Naive thymus-derived CD4-positive, alpha-beta T cell (primary cell): ENCODE measurements around the gene NDUFS2. TPM values are rescaled to one million over a fixed set of nuclear protein-coding genes. Genes with fewer than 3 reads are reported as not detected.

Experiments
- ATAC-seq: fragments of 150-1000 bp; cut with Tn5 transposase; 2 replicates; pipeline ENCODE4 v1.10.0; 2021; ENCODE audit warnings: mild to moderate bottlenecking, moderate library complexity
- CTCF ChIA-PET: fragments of 350-600 bp; sonication (Branson Sonifier 250); formaldehyde crosslinking; loops from one replicate; lab custom pipeline; 2021; ENCODE audit warnings: antibody characterized with exemption; lab: Charles Lee
- POLR2A ChIA-PET: fragments of 350-600 bp; sonication (Branson Sonifier 250); formaldehyde crosslinking; loops from one replicate; lab custom pipeline; 2021; ENCODE audit warnings: antibody characterized with exemption, inconsistent platforms; lab: Charles Lee
- DNase-seq, 9 donors: peaks; one replicate each; pipeline versions ENCODE4 v3.0.0 to v3.0.0-alpha.2; 2020 to 2022; ENCODE audit warnings: mixed read lengths in 1 of 9
- H3K27ac ChIP-seq: one replicate; pipeline ENCODE4 v1.7.0; 2013; ENCODE audit warnings: mild to moderate bottlenecking, low read depth, low read length, moderate library complexity
- H3K27me3 ChIP-seq, 2 donors: one replicate each; pipeline ENCODE4 v1.7.0; 2013; ENCODE audit warnings: low read length in 2 of 2, mild to moderate bottlenecking in 2 of 2, moderate library complexity in 2 of 2; ENCODE audit not compliant: control insufficient read depth in 2 of 2, insufficient read depth in 2 of 2
- H3K36me3 ChIP-seq, 3 experiments: 1 replicate in 2 of 3; 2 replicates in 1 of 3; pipeline ENCODE4 v1.7.0; 2013; ENCODE audit warnings: low read length in 3 of 3, mild to moderate bottlenecking in 3 of 3, moderate library complexity in 1 of 3; ENCODE audit not compliant: insufficient read depth in 3 of 3, control insufficient read depth in 2 of 3
- H3K4me1 ChIP-seq, 2 donors: one replicate each; pipeline ENCODE4 v1.7.0; 2013; ENCODE audit warnings: low read length in 2 of 2, mild to moderate bottlenecking in 2 of 2, moderate library complexity in 1 of 2; ENCODE audit not compliant: control insufficient read depth in 2 of 2, insufficient read depth in 2 of 2
- H3K4me3 ChIP-seq: 2 replicates; pipeline ENCODE4 v1.7.0; 2013; ENCODE audit warnings: mild to moderate bottlenecking, low read length
- H3K9me3 ChIP-seq, 3 experiments: 1 replicate in 2 of 3; 2 replicates in 1 of 3; pipeline ENCODE4 v1.7.0; 2013; ENCODE audit warnings: low read length in 3 of 3; ENCODE audit not compliant: control insufficient read depth in 2 of 3
- H3K27ac Mint-ChIP-seq, 9 donors: one replicate each; pipeline ENCODE4 v1.8.0; 2020 to 2022; ENCODE audit warnings: mixed read lengths in 9 of 9, mild to moderate bottlenecking in 8 of 9, moderate library complexity in 5 of 9, inconsistent platforms in 2 of 9
- H3K27me3 Mint-ChIP-seq, 5 donors: one replicate each; pipeline ENCODE4 v1.8.0; 2021 to 2022; ENCODE audit warnings: mixed read lengths in 5 of 5, mild to moderate bottlenecking in 1 of 5
- H3K36me3 Mint-ChIP-seq, 5 donors: one replicate each; pipeline ENCODE4 v1.8.0; 2020 to 2022; ENCODE audit warnings: mixed read lengths in 5 of 5, mild to moderate bottlenecking in 3 of 5, inconsistent platforms in 1 of 5
- H3K4me1 Mint-ChIP-seq, 7 donors: one replicate each; pipeline ENCODE4 v1.8.0; 2020 to 2022; ENCODE audit warnings: mixed read lengths in 7 of 7, mild to moderate bottlenecking in 3 of 7, inconsistent platforms in 1 of 7
- H3K4me3 Mint-ChIP-seq, 10 donors: one replicate each; pipeline ENCODE4 v1.8.0; 2020 to 2022; ENCODE audit warnings: mild to moderate bottlenecking in 10 of 10, mixed read lengths in 10 of 10, moderate library complexity in 6 of 10, inconsistent platforms in 2 of 10
- H3K9me3 Mint-ChIP-seq, 11 donors: one replicate each; pipeline ENCODE4 v1.8.0; 2020 to 2022; ENCODE audit warnings: mixed read lengths in 11 of 11, mild to moderate bottlenecking in 4 of 11, inconsistent platforms in 1 of 11, moderate library complexity in 1 of 11
- intact Hi-C, 2 donors: fragments of 100-400 bp; cut with micrococcal nuclease; formaldehyde crosslinking; loops; one replicate each; pipeline ENCODE4 v1.15.1; 2023
- polyA plus RNA-seq, 2 donors: library from polyadenylated mRNA; unstranded; fragments of 300-500 nt; fragmentation: Illumina TruSeq; gene quantifications; one replicate each; pipeline ENCODE4 v1.2.3, GENCODE V29; 2021
- total RNA-seq, 6 experiments: library from RNA in 5 of 6; stranded (reverse) in 5 of 6; gene quantifications; 1 replicate in 5 of 6; 2 replicates in 1 of 6; pipeline ENCODE4 v1.2.3 and lab custom pipeline; 2021 to 2026

Gene NDUFS2
- total and polyA plus RNA-seq, 7 experiments from 2014 or later, result 64.1 to 131 (median 94.6) TPM

DNA sequence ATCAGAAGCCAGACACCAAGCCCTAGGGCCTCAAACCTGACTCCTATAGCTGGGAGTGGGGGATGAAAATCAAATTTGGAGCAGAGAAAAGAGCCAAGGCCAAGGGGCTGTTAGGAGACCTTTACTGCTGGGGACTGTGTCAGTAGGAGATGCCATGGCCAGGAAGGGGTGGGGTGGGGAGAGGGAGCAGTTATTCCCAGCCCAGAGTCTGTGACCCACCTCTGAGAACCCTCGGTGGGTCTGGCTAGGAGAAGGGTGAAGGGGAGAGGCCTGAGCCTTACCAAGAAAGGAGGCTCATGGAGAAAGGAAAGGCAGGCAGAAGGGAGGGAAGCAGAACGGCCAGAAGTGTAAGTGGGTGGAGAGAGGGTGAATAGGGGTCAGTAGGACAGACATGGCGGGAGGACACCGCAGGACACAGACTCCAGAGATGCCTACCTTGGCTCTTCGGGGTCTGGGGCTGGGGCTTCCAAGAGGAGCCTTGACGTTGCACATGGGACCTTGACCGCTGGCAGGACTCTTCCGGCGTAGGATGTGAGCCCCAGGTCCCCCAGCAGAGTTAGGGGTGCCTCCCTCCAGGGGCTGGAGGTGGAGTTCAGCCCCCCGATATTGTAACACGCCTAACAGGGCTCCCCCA lies 4.5 kb upstream of the NDUFS2 start:
- Histone ChIP-seq H3K4me1 (peaks cover 46 to 52% of the 10 kb centered on the region in 2 donors), H3K27ac (no peak overlapping the region), H3K27me3 (no peaks in the 10 kb centered on the region), H3K36me3 (peaks cover 0 to 4% (median 0%) of the 10 kb centered on the region in 3 experiments), H3K9me3 (no peaks in the 10 kb centered on the region), H3K4me3 (no peak overlapping the region)
- ATAC-seq (no peak), DNase-seq (no peak)
- Mint-ChIP-seq H3K36me3 (peaks cover 0 to 3% (median 0%) of the 10 kb centered on the region in 5 donors), H3K4me3 (no peak overlapping the region), H3K27ac (peak overlapping the region in 2 of 9 donors; percentile 51 to 61), H3K27me3 (no peaks in the 10 kb centered on the region), H3K9me3 (peaks cover 0 to 2% (median 0%) of the 10 kb centered on the region in 11 donors), H3K4me1 (peaks cover 39 to 73% (median 56%) of the 10 kb centered on the region in 7 donors)
- intact Hi-C loops, result no loop called here
- CTCF ChIA-PET, result interaction anchor here (1.2 to 1.9 kb wide), 4 partner anchors 8 to 28 kb away, joined by 3 to 6 read pairs (median 4); no protein-coding TSS in a partner anchor
- POLR2A ChIA-PET, result interaction anchor here (1.0 to 29.1 kb wide), 5 partner anchors 8 to 25 kb away, joined by 3 to 508 read pairs (median 93); partner anchors contain the start of genes APOA2, B4GALT3, FCER1G and TOMM40L

DNA sequence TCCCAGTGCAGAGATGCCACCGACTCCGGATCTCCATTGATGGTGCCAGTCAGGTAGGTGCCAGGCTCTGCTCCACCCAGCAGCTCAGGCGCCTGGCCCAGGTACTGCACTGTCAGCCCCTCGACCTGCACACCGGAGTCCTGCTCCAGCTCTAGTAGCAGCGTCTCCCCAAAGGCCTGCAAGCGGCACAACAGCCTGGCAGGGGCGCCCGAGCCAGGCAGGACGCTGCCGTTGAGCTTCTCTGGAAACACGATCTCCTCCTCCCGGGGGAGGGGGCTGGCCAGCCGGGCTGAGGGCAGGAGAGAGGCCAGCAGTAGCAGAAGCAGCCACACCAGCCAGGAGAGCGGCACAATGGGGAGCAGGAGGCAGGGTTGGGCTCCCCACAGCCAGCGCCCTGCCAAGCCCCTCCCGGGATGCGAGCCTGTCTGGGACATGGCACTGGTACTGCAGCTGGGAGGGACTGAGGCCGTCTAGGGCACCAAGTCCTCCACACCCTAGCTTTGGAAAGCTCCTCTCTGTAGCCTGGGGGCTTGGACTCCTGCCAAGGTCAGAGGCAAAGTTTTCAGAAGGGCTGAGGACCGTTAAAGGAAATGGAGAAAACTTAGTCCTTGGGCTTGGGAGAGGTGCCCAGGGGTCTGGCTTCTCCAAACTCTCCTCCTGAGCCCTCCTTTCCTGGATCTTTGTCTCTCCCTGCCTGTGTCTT lies 3.8 kb upstream of the NDUFS2 start:
- Histone ChIP-seq H3K27me3 (no peaks in the 10 kb centered on the region), H3K36me3 (peaks cover 0 to 4% (median 0%) of the 10 kb centered on the region in 3 experiments), H3K9me3 (no peaks in the 10 kb centered on the region), H3K27ac (no peak overlapping the region), H3K4me1 (peaks cover 48 to 53% of the 10 kb centered on the region in 2 donors), H3K4me3 (no peak overlapping the region)
- H3K36me3 Mint-ChIP-seq, result peaks cover 0 to 3% (median 0%) of the 10 kb centered on the region in 5 donors
- ChIA-PET CTCF (interaction anchor here (0.9 to 1.5 kb wide), 5 partner anchors 10 to 33 kb away, joined by 3 to 6 read pairs (median 5); partner anchors contain the start of gene PPOX), POLR2A (interaction anchor here (0.5 to 29.1 kb wide), 8 partner anchors 8 to 93 kb away, joined by 3 to 508 read pairs (median 3); partner anchors contain the start of genes APOA2, FCER1G and TOMM40L)
- H3K4me3 Mint-ChIP-seq, result no peak overlapping the region
- H3K9me3 Mint-ChIP-seq, result peaks cover 0 to 2% (median 0%) of the 10 kb centered on the region in 11 donors
- peaks cover 35 to 72% (median 56%) of the 10 kb centered on the region in 7 donors for H3K4me1 Mint-ChIP-seq
- intact Hi-C loops, result no loop called here
- H3K27ac Mint-ChIP-seq, result peak overlapping the region in 2 of 9 donors; percentile 52 to 97
- DNase-seq, result no peak
- H3K27me3 Mint-ChIP-seq, result no peaks in the 10 kb centered on the region
- no peak for ATAC-seq

DNA sequence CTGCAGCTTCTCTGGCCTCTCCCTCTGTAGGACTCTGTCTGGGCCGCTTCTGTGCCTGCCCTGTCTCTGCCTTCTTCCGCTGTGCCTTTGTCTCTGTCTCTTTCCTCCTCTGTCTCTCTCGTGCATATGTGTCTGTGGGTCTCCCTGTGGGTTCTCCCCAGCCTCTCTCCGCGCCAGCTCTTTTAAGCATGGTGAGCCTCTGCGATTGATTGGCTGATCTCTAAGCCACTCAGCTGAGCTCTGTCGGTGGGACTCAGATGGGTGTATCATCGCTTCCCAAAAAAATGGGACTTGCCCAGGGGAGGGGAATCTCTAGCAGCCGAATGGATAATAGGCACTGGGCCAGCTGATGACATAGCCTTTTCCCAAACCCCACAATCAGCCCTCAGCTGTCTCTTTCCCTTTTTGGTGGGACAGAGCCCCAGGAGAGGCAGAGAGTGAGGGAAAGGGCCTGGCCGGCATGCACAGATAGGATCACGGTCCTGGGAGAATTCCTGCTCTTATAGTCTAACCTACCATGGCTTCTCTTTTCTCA lies 3.2 kb upstream of the NDUFS2 start, which contains the start of gene ADAMTS4:
Gene ADAMTS4, minus strand, starts transcription at position 158 of the 535 bp plus-strand sequence. CDS start 427 bp downstream, outside the sequence.
- Mint-ChIP-seq H3K4me1 (peaks cover 38 to 78% (median 62%) of the 10 kb centered on the region in 7 donors), H3K4me3 (peak within 1 kb of the TSS in 9 of 10 donors; percentile 16 to 97 (median 58)), H3K9me3 (peaks cover 0 to 2% (median 0%) of the 10 kb centered on the region in 11 donors), H3K36me3 (peaks cover under 1 to 6% (median 2%) of the 10 kb centered on the region in 5 donors), H3K27me3 (no peaks in the 10 kb centered on the region), H3K27ac (peak within 1 kb of the TSS; percentile 88 to 99 (median 98))
- peak within 1 kb of the TSS; percentile 27 for H3K4me3 ChIP-seq
- DNase-seq (no peak), ATAC-seq (no peak)
- ChIA-PET POLR2A (interaction anchor here (0.5 to 29.1 kb wide), 10 partner anchors 9 to 93 kb away, joined by 3 to 508 read pairs (median 3); partner anchors contain the start of genes APOA2, FCER1G, TOMM40L and UFC1), CTCF (interaction anchor here (0.9 to 1.4 kb wide), 6 partner anchors 10 to 33 kb away, joined by 3 to 5 read pairs (median 4); partner anchors contain the start of genes PPOX and TOMM40L)
- peak within 1 kb of the TSS; percentile 97 for H3K27ac ChIP-seq
- intact Hi-C loops, result no loop called here
- no peaks in the 10 kb centered on the region for H3K27me3 ChIP-seq
- H3K4me1 ChIP-seq, result peaks cover 51 to 54% of the 10 kb centered on the region in 2 donors
- peaks cover 0 to 7% (median 0%) of the 10 kb centered on the region in 3 experiments for H3K36me3 ChIP-seq
- no peaks in the 10 kb centered on the region for H3K9me3 ChIP-seq

DNA sequence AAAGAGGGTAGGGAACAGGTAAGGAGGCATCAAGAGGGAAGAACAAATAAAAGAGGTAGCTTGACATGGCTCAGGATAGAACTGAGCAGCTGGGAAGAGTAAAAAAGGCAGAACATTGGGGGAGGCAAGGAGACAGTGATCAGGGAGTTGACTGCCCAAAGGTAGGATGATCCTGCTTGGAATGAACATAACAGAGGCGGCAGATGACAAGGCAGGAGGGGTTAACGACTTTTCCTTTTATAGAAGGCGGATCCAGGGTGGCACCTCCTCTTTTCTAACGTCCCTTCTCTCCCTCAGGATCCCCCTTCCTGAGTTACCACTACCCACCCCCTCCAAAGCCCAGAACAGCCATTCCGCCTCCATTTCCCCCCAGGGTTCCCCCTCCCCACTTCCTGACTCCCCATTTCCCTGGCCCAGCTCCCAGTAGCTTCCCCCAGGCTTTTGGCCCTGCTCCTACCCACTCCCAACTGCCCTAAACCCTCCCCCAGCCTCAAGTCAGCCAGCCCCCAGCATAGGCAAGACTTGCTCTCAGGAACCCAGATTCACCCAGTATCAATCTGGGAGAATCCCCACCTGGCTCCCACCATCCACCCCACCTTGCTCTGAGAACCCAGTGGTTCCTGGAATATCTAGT lies 2.5 kb upstream of the NDUFS2 start:
- Mint-ChIP-seq H3K4me3 (peak overlapping the region in 9 of 10 donors; percentile 58 to 97 (median 90)), H3K4me1 (peaks cover 43 to 83% (median 65%) of the 10 kb centered on the region in 7 donors), H3K9me3 (peaks cover 0 to 2% (median 0%) of the 10 kb centered on the region in 11 donors), H3K27ac (peak overlapping the region; percentile 88 to 99 (median 98)), H3K27me3 (no peaks in the 10 kb centered on the region), H3K36me3 (peaks cover 7 to 12% (median 9%) of the 10 kb centered on the region in 5 donors)
- Histone ChIP-seq H3K27ac (peak overlapping the region; percentile 97), H3K9me3 (no peaks in the 10 kb centered on the region), H3K27me3 (no peaks in the 10 kb centered on the region), H3K4me3 (peak overlapping the region; percentile 27), H3K36me3 (peaks cover 0 to 12% (median 0%) of the 10 kb centered on the region in 3 experiments), H3K4me1 (peaks cover 50 to 56% of the 10 kb centered on the region in 2 donors)
- ChIA-PET CTCF (interaction anchor here (0.9 to 1.4 kb wide), 3 partner anchors 11 to 34 kb away, joined by 3 to 5 read pairs (median 3); partner anchors contain the start of genes PPOX and TOMM40L), POLR2A (interaction anchor here (1.1 to 29.1 kb wide), 6 partner anchors 10 to 45 kb away, joined by 3 to 508 read pairs (median 66); partner anchors contain the start of genes APOA2, FCER1G, TOMM40L and UFC1)
- intact Hi-C loops, result no loop called here
- DNase-seq (no peak), ATAC-seq (no peak)

DNA sequence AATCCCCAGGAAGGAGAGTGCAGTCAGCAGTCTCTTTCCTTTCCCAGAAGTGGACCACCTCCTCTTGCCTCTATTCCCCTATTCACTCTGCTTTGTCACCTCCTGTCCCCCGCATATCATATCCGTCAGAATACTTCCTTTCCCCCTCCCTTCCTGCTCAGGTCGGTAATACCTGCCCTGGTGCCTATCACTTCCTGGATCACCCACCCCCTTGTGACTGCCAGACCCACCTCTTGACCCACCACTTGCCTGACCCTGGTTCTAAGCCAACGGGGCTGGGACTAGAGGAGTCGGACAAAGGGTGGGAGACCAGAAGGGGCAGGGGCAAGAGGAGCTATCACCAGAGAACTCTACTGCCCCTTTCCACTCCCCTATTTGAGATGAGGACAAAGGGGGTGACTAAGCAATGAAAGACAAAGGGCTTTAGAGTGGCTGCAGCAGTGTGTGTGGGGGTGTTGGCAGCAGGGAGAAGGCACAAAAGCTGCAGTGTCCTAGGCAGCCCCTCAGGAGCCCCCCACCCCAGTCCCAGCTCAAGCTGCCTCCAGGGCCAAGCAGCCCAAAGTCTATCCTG lies 1.7 kb upstream of the NDUFS2 start:
- Mint-ChIP-seq H3K36me3 (peaks cover 7 to 16% (median 12%) of the 10 kb centered on the region in 5 donors), H3K27ac (peak overlapping the region; percentile 96 to 99 (median 98)), H3K4me1 (peaks cover 37 to 80% (median 63%) of the 10 kb centered on the region in 7 donors), H3K27me3 (no peaks in the 10 kb centered on the region), H3K9me3 (peaks cover 0 to 2% (median 0%) of the 10 kb centered on the region in 11 donors), H3K4me3 (peak overlapping the region; percentile 53 to 97 (median 90))
- Histone ChIP-seq H3K27ac (peak overlapping the region; percentile 97), H3K4me1 (peaks cover 42 to 52% of the 10 kb centered on the region in 2 donors), H3K4me3 (peak overlapping the region; percentile 27), H3K36me3 (peaks cover 0 to 19% (median 0%) of the 10 kb centered on the region in 3 experiments), H3K9me3 (no peaks in the 10 kb centered on the region), H3K27me3 (no peaks in the 10 kb centered on the region)
- POLR2A ChIA-PET, result interaction anchor here (1.2 to 29.1 kb wide), 10 partner anchors 10 to 189 kb away, joined by 3 to 508 read pairs (median 36); partner anchors contain the start of genes APOA2, ARHGAP30, B4GALT3 and FCER1G
- intact Hi-C loops, result no loop called here
- no peak for ATAC-seq
- CTCF ChIA-PET, result interaction anchor here (0.8 to 3.0 kb wide), 5 partner anchors 8 to 106 kb away, joined by 3 to 34 read pairs (median 4); partner anchors contain the start of gene PPOX
- DNase-seq, result peak in 1 of 9 donors; percentile 25
